Mucosa of rectum (tissue), 2 donors: ENCODE measurements around the gene FILIP1.
"Not testable (repeated sequence)": the region's sequence is repeated elsewhere in the genome, so short reads cannot be mapped to it uniquely, and the experiment has no call there.

Experiments used
- H3K27ac ChIP-seq, 2 donors: one replicate each; pipeline ENCODE4 v1.7.0; 2013; ENCODE audit warnings: inconsistent platforms in 2 of 2, low read depth in 2 of 2, low read length in 2 of 2
- H3K27me3 ChIP-seq, 2 donors: one replicate each; pipeline ENCODE4 v1.7.0; 2013; ENCODE audit warnings: low read length in 2 of 2; ENCODE audit not compliant: control insufficient read depth in 2 of 2, insufficient read depth in 2 of 2
- H3K36me3 ChIP-seq, 2 donors: one replicate each; pipeline ENCODE4 v1.7.0; 2013; ENCODE audit warnings: low read length in 2 of 2; ENCODE audit not compliant: control insufficient read depth in 2 of 2, insufficient read depth in 2 of 2
- H3K4me1 ChIP-seq, 2 donors: one replicate each; pipeline ENCODE4 v1.7.0; 2013; ENCODE audit warnings: low read length in 2 of 2, mild to moderate bottlenecking in 1 of 2; ENCODE audit not compliant: control insufficient read depth in 2 of 2, insufficient read depth in 2 of 2
- H3K4me3 ChIP-seq, 2 donors: one replicate each; pipeline ENCODE4 v1.7.0; 2013; ENCODE audit warnings: low read length in 2 of 2
- H3K9ac ChIP-seq, 2 donors: one replicate each; pipeline ENCODE4 v1.7.0; 2013; ENCODE audit warnings: low read length in 2 of 2, low read depth in 1 of 2, mild to moderate bottlenecking in 1 of 2
- H3K9me3 ChIP-seq, 2 donors: one replicate each; pipeline ENCODE4 v1.7.0; 2013; ENCODE audit warnings: low read length in 2 of 2; ENCODE audit not compliant: control insufficient read depth in 2 of 2
- donor health status: healthy.
- donor health status: Normal muscosa, but diverticular disease.

Gene FILIP1

GRCh38 chr6:75410564-75410963, 83.0 kb downstream of the FILIP1 start:
- not testable (repeated sequence) for H3K36me3 ChIP-seq, H3K27ac ChIP-seq, H3K4me3 ChIP-seq, H3K27me3 ChIP-seq, H3K9me3 ChIP-seq, H3K9ac ChIP-seq, H3K4me1 ChIP-seq

GRCh38 chr6:75409928-75410327, 83.7 kb downstream of the FILIP1 start:
- Histone ChIP-seq H3K4me1 (peaks cover 0 to 4% of the 10 kb centered on the region in 2 donors), H3K9ac (no peak overlapping the region), H3K27ac (no peak overlapping the region), H3K9me3 (no peaks in the 10 kb centered on the region), H3K4me3 (no peak overlapping the region), H3K27me3 (no peaks in the 10 kb centered on the region), H3K36me3 (no peaks in the 10 kb centered on the region)

- Histone ChIP-seq H3K27me3 (no peaks in the 10 kb centered on the region), H3K36me3 (no peaks in the 10 kb centered on the region), H3K9ac (no peak overlapping the region), H3K4me3 (no peak overlapping the region), H3K27ac (no peak overlapping the region), H3K4me1 (peaks cover 0 to 4% of the 10 kb centered on the region in 2 donors), H3K9me3 (no peaks in the 10 kb centered on the region)
These were observed 84.3 kb downstream of the FILIP1 start for GRCh38 chr6:75409286-75409685.

- Histone ChIP-seq H3K4me1 (no peaks in the 10 kb centered on the region), H3K27ac (no peak overlapping the region), H3K9me3 (no peaks in the 10 kb centered on the region), H3K4me3 (no peak overlapping the region), H3K36me3 (no peaks in the 10 kb centered on the region), H3K9ac (no peak overlapping the region), H3K27me3 (no peaks in the 10 kb centered on the region)
These were observed 90.0 kb downstream of the FILIP1 start for GRCh38 chr6:75403563-75404080.

GRCh38 chr6:75402296-75402695, 91.3 kb downstream of the FILIP1 start:
- Histone ChIP-seq H3K4me1 (no peaks in the 10 kb centered on the region), H3K9ac (no peak overlapping the region), H3K9me3 (no peaks in the 10 kb centered on the region), H3K36me3 (no peaks in the 10 kb centered on the region), H3K27me3 (no peaks in the 10 kb centered on the region), H3K27ac (no peak overlapping the region), H3K4me3 (no peak overlapping the region)

GRCh38 chr6:75397656-75398465, 95.7 kb downstream of the FILIP1 start:
- Histone ChIP-seq H3K27me3 (no peaks in the 10 kb centered on the region), H3K4me1 (no peaks in the 10 kb centered on the region), H3K27ac (no peak overlapping the region), H3K4me3 (no peak overlapping the region), H3K9ac (no peak overlapping the region), H3K36me3 (no peaks in the 10 kb centered on the region), H3K9me3 (no peaks in the 10 kb centered on the region)

GRCh38 chr6:75397171-75397570, 96.4 kb downstream of the FILIP1 start:
- no peaks in the 10 kb centered on the region for H3K27me3 ChIP-seq
- H3K9ac ChIP-seq: no peak overlapping the region
- H3K27ac ChIP-seq: no peak overlapping the region
- H3K4me3 ChIP-seq: no peak overlapping the region
- no peaks in the 10 kb centered on the region for H3K4me1 ChIP-seq
- no peaks in the 10 kb centered on the region for H3K36me3 ChIP-seq
- no peaks in the 10 kb centered on the region for H3K9me3 ChIP-seq

- no peaks in the 10 kb centered on the region for H3K27me3 ChIP-seq
- no peaks in the 10 kb centered on the region for H3K4me1 ChIP-seq
- H3K9ac ChIP-seq: no peak overlapping the region
- no peak overlapping the region for H3K4me3 ChIP-seq
- no peaks in the 10 kb centered on the region for H3K9me3 ChIP-seq
- H3K36me3 ChIP-seq: no peaks in the 10 kb centered on the region
- no peak overlapping the region for H3K27ac ChIP-seq
These were observed 97.4 kb downstream of the FILIP1 start for GRCh38 chr6:75396005-75396800.

GRCh38 chr6:75393806-75394205, 99.8 kb downstream of the FILIP1 start:
- Histone ChIP-seq H3K9me3 (no peaks in the 10 kb centered on the region), H3K4me3 (no peak overlapping the region), H3K27me3 (no peaks in the 10 kb centered on the region), H3K9ac (no peak overlapping the region), H3K36me3 (no peaks in the 10 kb centered on the region), H3K27ac (no peak overlapping the region), H3K4me1 (no peaks in the 10 kb centered on the region)

- no peak overlapping the region for H3K27ac ChIP-seq
- no peaks in the 10 kb centered on the region for H3K9me3 ChIP-seq
- no peaks in the 10 kb centered on the region for H3K36me3 ChIP-seq
- no peaks in the 10 kb centered on the region for H3K4me1 ChIP-seq
- no peak overlapping the region for H3K9ac ChIP-seq
- H3K4me3 ChIP-seq: no peak overlapping the region
- H3K27me3 ChIP-seq: no peaks in the 10 kb centered on the region
These were observed 102.3 kb downstream of the FILIP1 start for GRCh38 chr6:75391276-75391675.
